GM06990 (cell line): ENCODE measurements around the gene MYMK.
A peak's percentile ranks its signal among the peaks of the same experiment; 100 is the strongest.

ENCODE experiments used
- DNase-seq: peaks from one replicate; pipeline ENCODE4 v3.0.0-alpha.2; 2011; ENCODE audit not compliant: insufficient read length; ENCODE audit errors: extremely low read depth
- H3K27me3 ChIP-seq: replicated peaks from 2 replicates; pipeline ENCODE4 v1.6.0; 2011; ENCODE audit warnings: low read length; ENCODE audit not compliant: control insufficient read depth, insufficient read depth
- H3K36me3 ChIP-seq: 2 replicates; pipeline ENCODE4 v1.5.1; 2011; ENCODE audit warnings: low read length; ENCODE audit not compliant: control insufficient read depth, insufficient read depth
- H3K4me3 ChIP-seq: replicated peaks from 2 replicates; pipeline ENCODE4 v1.5.1; 2011; ENCODE audit warnings: low read depth, mild to moderate bottlenecking, control low read depth, low read length
- TF ChIP-seq, protein P1 (sequence below): IDR thresholded peaks from 2 replicates; pipeline ENCODE4 v1.5.1; 2011; ENCODE audit warnings: low read length, control low read depth, mild to moderate bottlenecking, inconsistent platforms; ENCODE audit not compliant: insufficient read depth, poor library complexity, severe bottlenecking

The MYMK gene

DNA sequence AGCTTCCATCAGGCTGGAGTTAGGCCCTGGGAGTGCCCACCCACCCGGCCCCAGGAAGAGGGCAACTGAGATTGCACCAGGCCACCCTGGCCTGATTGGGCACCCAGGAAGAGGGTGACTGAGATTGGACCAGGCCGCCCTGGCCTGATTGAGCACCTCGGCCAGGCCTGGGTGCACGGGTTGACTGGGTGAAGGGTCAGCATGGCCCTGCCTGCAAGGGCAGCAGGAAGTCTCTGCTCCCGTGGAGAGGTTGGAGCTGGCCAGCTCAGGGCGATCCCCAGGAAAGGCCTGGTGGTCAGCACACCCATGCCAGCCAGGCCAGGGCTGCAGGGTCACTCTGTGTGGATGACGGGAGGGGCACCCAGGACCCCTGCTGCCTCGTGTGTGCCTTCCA lies 21.5 kb upstream of the MYMK start:
- Histone ChIP-seq H3K4me3 (no peak overlapping the region), H3K27me3 (no peaks in the 10 kb centered on the region; the same call in 1 of the 2 replicates), H3K36me3 (no peaks in the 10 kb centered on the region)
- TF ChIP-seq, protein P1, sequence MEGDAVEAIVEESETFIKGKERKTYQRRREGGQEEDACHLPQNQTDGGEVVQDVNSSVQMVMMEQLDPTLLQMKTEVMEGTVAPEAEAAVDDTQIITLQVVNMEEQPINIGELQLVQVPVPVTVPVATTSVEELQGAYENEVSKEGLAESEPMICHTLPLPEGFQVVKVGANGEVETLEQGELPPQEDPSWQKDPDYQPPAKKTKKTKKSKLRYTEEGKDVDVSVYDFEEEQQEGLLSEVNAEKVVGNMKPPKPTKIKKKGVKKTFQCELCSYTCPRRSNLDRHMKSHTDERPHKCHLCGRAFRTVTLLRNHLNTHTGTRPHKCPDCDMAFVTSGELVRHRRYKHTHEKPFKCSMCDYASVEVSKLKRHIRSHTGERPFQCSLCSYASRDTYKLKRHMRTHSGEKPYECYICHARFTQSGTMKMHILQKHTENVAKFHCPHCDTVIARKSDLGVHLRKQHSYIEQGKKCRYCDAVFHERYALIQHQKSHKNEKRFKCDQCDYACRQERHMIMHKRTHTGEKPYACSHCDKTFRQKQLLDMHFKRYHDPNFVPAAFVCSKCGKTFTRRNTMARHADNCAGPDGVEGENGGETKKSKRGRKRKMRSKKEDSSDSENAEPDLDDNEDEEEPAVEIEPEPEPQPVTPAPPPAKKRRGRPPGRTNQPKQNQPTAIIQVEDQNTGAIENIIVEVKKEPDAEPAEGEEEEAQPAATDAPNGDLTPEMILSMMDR = no peak
- no peak for DNase-seq

DNA sequence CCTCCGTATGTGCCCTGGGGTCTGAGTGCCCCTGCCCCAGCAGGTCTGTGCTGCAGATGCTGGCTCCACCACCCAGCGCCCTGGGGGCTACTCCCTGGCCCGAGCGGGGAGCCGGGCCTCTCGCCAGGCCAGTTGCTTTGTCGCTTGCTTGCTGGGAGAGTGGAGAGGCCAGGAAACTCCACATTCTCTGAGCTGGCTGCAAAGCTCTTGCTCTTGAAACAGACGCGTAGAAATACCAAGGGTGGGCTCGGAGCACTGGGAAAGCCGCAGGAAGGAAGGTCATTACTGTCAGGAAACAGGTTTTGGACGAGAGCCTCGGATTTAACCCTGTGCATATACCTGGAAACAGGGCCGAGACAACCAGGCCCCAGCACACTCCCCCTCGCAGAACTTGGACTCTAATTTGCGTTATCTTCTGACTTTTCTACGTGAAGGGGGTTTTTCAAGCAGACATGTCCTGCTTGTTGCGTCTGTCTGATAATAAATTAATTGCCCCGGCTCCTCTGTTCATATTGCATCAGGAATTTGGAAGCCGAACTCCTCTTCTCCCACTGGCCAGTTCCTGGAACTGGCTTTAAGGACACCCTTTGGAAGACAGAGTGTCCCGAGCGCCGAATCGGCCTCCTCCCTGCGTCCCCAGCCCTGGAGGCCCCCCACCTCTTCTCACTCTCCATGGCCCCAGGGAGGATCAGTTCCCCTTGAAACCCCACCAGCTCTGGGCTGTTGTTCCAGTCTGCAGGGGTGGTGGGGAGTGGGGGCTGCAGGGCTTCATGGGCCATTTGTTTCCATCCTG lies 20.9 kb upstream of the MYMK start:
- Histone ChIP-seq H3K4me3 (no peak overlapping the region), H3K36me3 (no peaks in the 10 kb centered on the region), H3K27me3 (no peaks in the 10 kb centered on the region; the same call in 1 of the 2 replicates)
- DNase-seq = no peak
- TF ChIP-seq, protein P1 = no peak

DNA sequence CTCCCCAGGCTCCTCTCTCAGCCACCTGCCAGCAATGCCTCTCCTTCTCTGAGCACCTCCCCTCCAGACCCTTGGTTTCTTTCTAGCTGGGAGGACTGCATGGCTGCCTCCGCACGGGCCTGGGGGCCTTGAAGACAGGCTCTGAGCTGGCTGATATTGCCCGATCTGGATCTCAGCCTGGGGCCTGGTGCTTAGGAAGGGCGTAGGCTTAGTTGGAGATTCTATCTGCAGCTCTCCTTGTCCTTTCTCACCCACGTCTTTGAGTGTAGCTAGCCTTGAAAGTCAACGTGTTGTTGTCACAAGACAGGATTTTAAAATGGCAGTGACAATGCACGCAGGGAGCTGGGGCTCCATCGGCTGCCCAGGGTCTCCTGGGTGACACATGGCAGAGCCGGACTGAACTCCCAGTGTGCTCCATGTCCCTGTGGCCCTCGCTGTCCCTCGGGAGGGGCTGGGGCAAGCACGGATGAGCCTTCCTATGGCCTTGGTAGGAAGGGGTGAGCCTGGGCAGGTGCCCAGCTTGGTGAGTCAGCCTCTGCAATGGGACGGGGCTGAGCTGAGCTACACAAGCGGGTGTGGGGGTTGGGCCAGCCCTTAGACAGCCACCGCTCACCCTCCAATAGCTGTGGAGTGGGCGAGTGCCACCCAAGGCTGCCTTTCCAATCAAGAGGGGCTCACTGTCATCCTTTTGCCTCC lies 19.2 kb upstream of the MYMK start:
- Histone ChIP-seq H3K4me3 (no peak overlapping the region), H3K27me3 (peaks cover 1% of the 10 kb centered on the region), H3K36me3 (no peaks in the 10 kb centered on the region)
- TF ChIP-seq, protein P1 = no peak
- no peak for DNase-seq

DNA sequence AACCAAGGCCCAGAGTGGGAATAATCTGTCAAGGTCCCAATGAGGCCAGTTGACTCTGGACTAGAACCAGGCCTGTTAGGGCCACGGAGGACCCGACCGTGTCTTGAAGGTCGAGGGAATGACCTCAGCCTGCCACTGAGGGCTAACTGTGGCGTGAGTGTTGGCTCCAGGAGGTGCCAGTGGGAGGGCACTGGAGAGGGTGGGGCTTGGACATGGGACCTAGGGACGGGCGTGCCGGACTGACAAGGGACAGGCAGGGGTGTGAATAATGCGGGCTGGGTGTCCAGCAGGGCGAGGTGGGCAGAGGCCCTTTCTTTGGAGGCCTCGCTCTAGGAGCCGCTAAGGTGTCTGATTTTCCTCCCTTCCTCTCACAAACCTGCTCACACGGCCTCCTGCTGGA lies 17.2 kb upstream of the MYMK start:
- TF ChIP-seq, protein P1 = no peak
- no peak for DNase-seq
- Histone ChIP-seq H3K27me3 (peaks cover 1% of the 10 kb centered on the region), H3K4me3 (no peak overlapping the region), H3K36me3 (no peaks in the 10 kb centered on the region)

DNA sequence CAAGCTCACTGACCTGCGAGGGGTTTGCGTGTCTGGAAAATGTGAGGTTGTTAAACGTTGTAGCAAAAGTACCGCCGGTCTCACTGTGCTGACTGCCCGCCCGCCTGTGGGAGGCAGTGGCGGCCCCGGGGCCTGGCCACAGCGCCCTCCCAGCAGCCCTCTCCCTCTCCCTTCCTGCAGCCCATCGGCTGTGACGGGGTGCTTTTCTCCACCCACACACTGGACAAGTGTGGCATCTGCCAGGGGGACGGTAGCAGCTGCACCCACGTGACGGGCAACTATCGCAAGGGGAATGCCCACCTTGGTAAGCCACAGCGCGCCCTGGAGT lies 15.9 kb upstream of the MYMK start:
- DNase-seq = peak; percentile 35

More for the DNA sequence above, 15.9 kb upstream of the MYMK start:
- TF ChIP-seq, protein P1 = peak; percentile 68
- H3K36me3 ChIP-seq = no peaks in the 10 kb centered on the region
- H3K4me3 ChIP-seq = no peak overlapping the region
- peaks cover 3% of the 10 kb centered on the region for H3K27me3 ChIP-seq
